Body of pancreas (tissue), 4 donors: Measurements from ENCODE around the gene POU1F1. TPM values are rescaled to one million over a fixed set of nuclear protein-coding genes. Genes with fewer than 3 reads are reported as not detected.
"Not testable (repeated sequence)": the region's sequence is repeated elsewhere in the genome, so short reads cannot be mapped to it uniquely, and the experiment has no call there.

Experiments used
- ATAC-seq: fragments of 150-250 bp; one replicate; pipeline ENCODE4 v1.9.1; 2016
- DNase-seq, 4 donors: peaks; one replicate each; pipeline ENCODE4 v3.0.0-alpha.2; 2019
- H3K27ac ChIP-seq, 4 donors: fragments of 200-600 bp; sonication (generic); 1 replicate in 3 of 4; 2 replicates in 1 of 4; pipeline versions ENCODE4 v1.5.1 to v1.6.1; 2016 to 2019; ENCODE audit warnings: mild to moderate bottlenecking in 1 of 4, mixed read lengths in 1 of 4, moderate library complexity in 1 of 4
- H3K27me3 ChIP-seq, 2 donors: fragments of 200-600 bp; sonication (generic); one replicate each; pipeline ENCODE4 v1.6.0; 2016; ENCODE audit warnings: mild to moderate bottlenecking in 1 of 2
- H3K36me3 ChIP-seq, 2 donors: fragments of 200-600 bp; sonication (generic); replicated peaks in 1 of 2; 2 replicates each; pipeline ENCODE4 v1.5.1; 2016; ENCODE audit warnings: low read depth in 2 of 2; ENCODE audit not compliant: insufficient read depth in 1 of 2
- H3K4me1 ChIP-seq: fragments of 200-600 bp; sonication (generic); one replicate; pipeline ENCODE4 v1.6.0; 2016
- H3K4me3 ChIP-seq, 2 donors: fragments of 200-600 bp; sonication (generic); 1 replicate in 1 of 2; 2 replicates in 1 of 2; pipeline ENCODE4 v1.5.1; 2016 to 2019
- H3K9me3 ChIP-seq, 3 donors: fragments of 200-600 bp; sonication (generic); 1 replicate in 2 of 3; 2 replicates in 1 of 3; pipeline ENCODE4 v1.5.1; 2016
- POLR2A ChIP-seq, 3 donors: fragments of 450-650 bp; IDR thresholded peaks; one replicate each; pipeline ENCODE4 v1.6.1; 2016; ENCODE audit warnings: antibody characterized with exemption in 3 of 3, mild to moderate bottlenecking in 2 of 3
- WGBS, 2 donors: methylation state at CpG; one replicate each; pipeline ENCODE4 v1.1.5; 2017; 5-methylcytosine and 5-hydroxymethylcytosine counted together
- intact Hi-C: fragments of 100-400 bp; cut with DNase I; formaldehyde crosslinking; loops from one replicate; pipeline ENCODE4 v1.15.1; 2023
- total RNA-seq, 2 donors: library from RNA; depleted of rRNA; stranded (reverse); fragments of >200 nt; gene quantifications; one replicate each; pipeline ENCODE4 v1.1.0, GENCODE V29; 2016
- TF ChIP-seq, protein P1 (sequence below), 7 experiments: fragments of 450-650 bp in 4 of 7; fragments of 200-600 bp in 3 of 7; sonication (generic) in 3 of 7; IDR thresholded peaks; one replicate each; pipeline ENCODE4 v1.5.1; 2016 to 2019; ENCODE audit warnings: antibody characterized with exemption in 7 of 7

POU1F1 gene
- total RNA-seq, 2 donors from 2014 or later: not detected

DNA sequence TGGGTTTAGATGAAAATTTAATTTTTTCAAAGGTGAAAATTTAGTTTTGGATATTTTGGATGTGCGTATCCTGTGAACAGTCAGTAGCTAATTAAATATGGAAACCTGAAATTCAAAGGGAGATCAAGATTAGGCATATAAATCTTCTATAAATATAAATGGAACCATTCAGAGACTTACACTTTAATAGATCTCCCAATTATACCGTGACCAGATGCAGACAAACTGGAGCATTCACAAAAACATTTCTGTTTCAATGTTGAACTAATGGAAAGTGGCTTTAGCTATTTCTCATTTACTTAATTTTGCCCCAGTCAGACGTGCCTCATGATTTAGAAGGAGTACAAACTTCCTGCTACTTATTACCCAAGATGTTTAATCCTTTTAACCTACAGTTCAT is 29.1 kb upstream of the POU1F1 start:
- Histone ChIP-seq H3K4me3 (no peak overlapping the region), H3K27ac (no peak overlapping the region), H3K4me1 (no peaks in the 10 kb centered on the region), H3K36me3 (no peaks in the 10 kb centered on the region), H3K27me3 (no peaks in the 10 kb centered on the region), H3K9me3 (no peaks in the 10 kb centered on the region)
- intact Hi-C loops: loop anchor here (10.0 kb wide), 1 partner anchor 199 kb away; no protein-coding TSS in a partner anchor
- no peak for ATAC-seq
- TF ChIP-seq, protein P1, sequence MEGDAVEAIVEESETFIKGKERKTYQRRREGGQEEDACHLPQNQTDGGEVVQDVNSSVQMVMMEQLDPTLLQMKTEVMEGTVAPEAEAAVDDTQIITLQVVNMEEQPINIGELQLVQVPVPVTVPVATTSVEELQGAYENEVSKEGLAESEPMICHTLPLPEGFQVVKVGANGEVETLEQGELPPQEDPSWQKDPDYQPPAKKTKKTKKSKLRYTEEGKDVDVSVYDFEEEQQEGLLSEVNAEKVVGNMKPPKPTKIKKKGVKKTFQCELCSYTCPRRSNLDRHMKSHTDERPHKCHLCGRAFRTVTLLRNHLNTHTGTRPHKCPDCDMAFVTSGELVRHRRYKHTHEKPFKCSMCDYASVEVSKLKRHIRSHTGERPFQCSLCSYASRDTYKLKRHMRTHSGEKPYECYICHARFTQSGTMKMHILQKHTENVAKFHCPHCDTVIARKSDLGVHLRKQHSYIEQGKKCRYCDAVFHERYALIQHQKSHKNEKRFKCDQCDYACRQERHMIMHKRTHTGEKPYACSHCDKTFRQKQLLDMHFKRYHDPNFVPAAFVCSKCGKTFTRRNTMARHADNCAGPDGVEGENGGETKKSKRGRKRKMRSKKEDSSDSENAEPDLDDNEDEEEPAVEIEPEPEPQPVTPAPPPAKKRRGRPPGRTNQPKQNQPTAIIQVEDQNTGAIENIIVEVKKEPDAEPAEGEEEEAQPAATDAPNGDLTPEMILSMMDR (IDR thresholded peaks at IDR 0.05): no peak
- no peak for TF ChIP-seq POLR2A (IDR thresholded peaks at IDR 0.05)
- DNase-seq: no peak
- 62 to 74% methylated on average over 3 of the region's 3 CpGs for WGBS, 2 donors

DNA sequence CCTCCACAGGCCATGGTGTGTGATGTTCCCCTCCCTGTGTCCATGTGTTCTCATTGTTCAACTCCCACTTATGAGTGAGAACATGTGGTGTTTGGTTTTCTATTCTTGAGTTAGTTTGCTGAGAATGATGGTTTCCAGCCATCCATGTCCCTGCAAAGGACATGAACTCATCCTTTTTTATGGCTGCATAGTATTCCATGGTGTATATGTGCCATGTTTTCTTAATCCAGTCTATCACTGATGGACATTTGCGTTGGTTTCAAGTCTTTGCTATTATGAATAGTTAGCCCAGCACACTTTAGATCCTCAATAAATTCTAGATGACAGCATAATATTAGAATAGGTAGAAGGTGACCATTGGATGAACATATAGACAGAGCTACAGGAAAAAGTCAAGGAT is 28.6 kb upstream of the POU1F1 start:
- H3K27me3 ChIP-seq, H3K4me3 ChIP-seq, H3K27ac ChIP-seq, DNase-seq, H3K4me1 ChIP-seq, H3K9me3 ChIP-seq, ATAC-seq, H3K36me3 ChIP-seq: not testable (repeated sequence)
- intact Hi-C loops: loop anchor here (10.0 kb wide), 1 partner anchor 200 kb away; no protein-coding TSS in a partner anchor
- WGBS, 2 donors: 58 to 76% methylated on average over 1 of the region's 1 CpG

DNA sequence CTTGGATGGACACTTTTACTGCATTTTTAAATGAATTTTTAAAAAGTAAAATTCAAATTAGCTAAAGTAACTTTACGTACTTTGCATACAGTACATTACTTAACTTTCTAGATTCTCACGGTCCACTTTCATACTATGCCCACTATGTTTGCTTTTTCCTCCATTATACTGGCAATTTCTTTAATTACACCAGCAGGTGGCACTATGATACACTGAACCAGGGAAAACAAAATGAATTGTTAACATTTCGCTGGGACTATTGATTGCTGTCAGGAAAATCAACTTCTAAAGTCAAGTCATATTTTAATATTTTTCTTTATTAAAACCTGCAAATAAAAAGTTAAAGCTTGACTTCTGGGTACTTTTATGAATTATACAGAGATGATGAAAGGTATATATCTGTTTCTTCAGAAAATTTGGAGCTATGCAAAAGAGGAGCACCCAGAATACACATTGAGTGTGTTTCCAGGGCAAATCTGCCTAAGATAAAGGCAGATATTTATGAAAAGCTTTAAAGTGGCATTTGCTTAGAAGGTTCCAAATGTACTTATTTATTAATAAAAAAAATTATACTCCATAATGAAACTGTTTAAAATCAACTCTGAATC is 21.8 kb upstream of the POU1F1 start:
- Histone ChIP-seq H3K4me1 (no peaks in the 10 kb centered on the region), H3K9me3 (no peaks in the 10 kb centered on the region), H3K27me3 (no peaks in the 10 kb centered on the region), H3K36me3 (no peaks in the 10 kb centered on the region), H3K4me3 (no peak overlapping the region), H3K27ac (no peak overlapping the region)
- TF ChIP-seq, protein P1 (IDR thresholded peaks at IDR 0.05): peak; percentile 49 to 86 (median 83)
- no peak for TF ChIP-seq POLR2A (IDR thresholded peaks at IDR 0.05)
- intact Hi-C loops: loop anchor here (5.0 kb wide), 1 partner anchor 704 kb away; no protein-coding TSS in a partner anchor
- DNase-seq (no peak), ATAC-seq (peak; percentile 83)
- WGBS, 2 donors: 1 to 5% methylated on average over 3 of the region's 3 CpGs

DNA sequence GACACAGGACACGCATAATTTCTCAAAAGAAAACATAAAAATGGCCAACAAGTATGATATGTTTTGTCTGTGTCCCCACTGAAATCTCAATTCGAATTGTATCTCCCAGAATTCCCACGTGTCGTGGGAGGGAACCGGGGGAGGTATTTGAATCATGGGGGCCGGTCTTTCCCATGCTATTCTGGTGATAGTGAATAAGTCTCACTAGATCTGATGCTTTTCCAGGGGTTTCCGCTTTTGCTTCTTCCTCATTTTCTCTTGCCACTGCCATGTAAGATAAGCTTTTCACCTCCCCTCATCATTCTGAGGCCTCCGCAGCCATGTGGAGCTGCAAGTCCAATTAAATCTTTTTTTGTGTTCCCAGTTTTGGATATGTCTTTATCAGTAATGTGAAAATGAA is 12.1 kb upstream of the POU1F1 start:
- intact Hi-C loops: no loop called here
- no peak for TF ChIP-seq POLR2A (IDR thresholded peaks at IDR 0.05)
- TF ChIP-seq, protein P1 (IDR thresholded peaks at IDR 0.05): no peak
- Histone ChIP-seq H3K27ac (no peak overlapping the region), H3K4me3 (no peak overlapping the region), H3K4me1 (no peaks in the 10 kb centered on the region), H3K36me3 (no peaks in the 10 kb centered on the region), H3K9me3 (no peaks in the 10 kb centered on the region), H3K27me3 (no peaks in the 10 kb centered on the region)
- no peak for ATAC-seq
- no peak for DNase-seq
- WGBS, 2 donors: 84 to 90% methylated on average over 8 of the region's 8 CpGs

DNA sequence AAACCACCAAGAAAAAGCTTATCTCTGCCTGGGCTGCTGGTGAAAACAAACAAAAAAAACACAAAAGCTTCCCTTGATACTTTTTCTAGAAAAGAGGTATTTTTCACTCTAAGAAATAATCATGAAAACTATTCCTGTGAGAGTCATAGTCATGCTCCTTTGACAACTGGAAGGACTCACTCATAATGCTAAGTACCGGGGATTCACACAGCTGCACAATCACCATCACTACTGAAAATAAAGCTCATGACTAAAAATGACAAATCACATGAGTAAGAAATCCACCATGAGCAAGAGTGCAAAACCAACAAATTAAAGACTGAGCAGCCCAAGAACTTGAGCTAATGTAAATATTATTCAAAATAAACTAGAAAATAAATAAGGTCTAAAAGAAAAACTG is 10.6 kb upstream of the POU1F1 start:
- Histone ChIP-seq H3K9me3 (no peaks in the 10 kb centered on the region), H3K36me3 (no peaks in the 10 kb centered on the region), H3K27me3 (no peaks in the 10 kb centered on the region), H3K4me3 (no peak overlapping the region), H3K27ac (no peak overlapping the region), H3K4me1 (no peaks in the 10 kb centered on the region)
- no peak for TF ChIP-seq POLR2A (IDR thresholded peaks at IDR 0.05)
- TF ChIP-seq, protein P1 (IDR thresholded peaks at IDR 0.05): no peak
- 71 to 75% methylated on average over 1 of the region's 1 CpG for WGBS, 2 donors
- DNase-seq: no peak
- intact Hi-C loops: no loop called here
- ATAC-seq: no peak
